Measurements from ENCODE around the gene PRSS3. TPM values are rescaled to one million over a fixed set of nuclear protein-coding genes. Genes with fewer than 3 reads are reported as not detected.
"Not testable (repeated sequence)": the region's sequence is repeated elsewhere in the genome, so short reads cannot be mapped to it uniquely, and the experiment has no call there.

Gene PRSS3
- polyA plus RNA-seq, 1 donor = not detected

DNA sequence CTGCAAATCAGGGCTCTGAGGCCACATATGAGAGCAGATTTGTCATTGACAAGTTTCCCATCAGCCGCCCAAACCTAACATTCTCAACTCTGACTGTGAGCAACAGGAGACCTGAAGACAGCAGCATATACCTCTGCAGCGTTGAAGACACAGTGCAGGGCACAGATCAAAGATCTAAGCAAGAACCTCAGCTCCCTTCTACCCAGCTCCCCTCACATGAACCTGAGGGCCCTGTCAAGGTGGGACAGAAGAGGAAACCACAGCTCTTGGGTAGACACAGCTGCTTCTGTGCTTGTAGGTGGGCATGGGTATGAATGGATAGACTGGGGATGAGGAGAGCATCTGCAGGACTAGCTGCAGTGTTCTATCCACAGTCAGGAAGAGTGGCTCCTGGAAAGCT lies 8.7 kb upstream of the PRSS3 start:
- no peak for DNase-seq

DNA sequence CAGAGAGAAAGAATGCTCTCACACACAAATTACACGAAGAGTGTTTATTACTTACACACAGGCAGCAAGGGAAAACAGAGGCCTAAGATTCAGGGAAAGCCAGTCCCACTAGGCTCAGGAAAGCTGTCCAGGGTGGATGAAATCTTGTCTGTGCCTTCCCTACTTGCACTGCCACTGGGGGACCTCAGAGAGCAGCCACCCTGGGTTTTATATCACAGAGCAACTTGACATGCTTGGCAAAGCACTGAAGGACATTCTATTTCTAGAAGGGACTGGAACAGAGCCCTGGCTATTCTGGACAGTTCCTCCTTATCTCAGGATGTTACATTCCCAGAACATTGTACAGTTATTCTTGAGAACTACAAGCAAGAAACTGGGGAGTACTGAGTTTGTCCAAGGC lies 7.5 kb upstream of the PRSS3 start:
- DNase-seq = no peak

DNA sequence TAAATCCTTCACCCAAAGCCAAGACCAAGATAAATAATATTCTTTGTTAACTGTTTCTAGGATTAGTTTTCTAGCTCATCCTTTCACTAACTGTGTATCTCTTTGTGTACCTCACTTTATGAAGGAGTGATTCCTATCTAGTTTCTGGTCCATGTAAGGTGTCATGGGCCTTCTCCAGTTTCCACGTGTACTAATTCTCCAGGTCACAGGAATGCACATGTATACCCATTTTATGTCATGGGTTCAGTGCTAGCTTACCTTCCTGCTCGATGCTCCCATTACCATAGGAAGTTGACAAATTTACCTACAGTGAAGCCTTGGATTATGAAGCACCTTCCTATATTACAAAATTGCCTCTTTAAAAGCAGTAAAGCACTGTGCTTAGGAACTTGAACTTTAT lies 5.9 kb upstream of the PRSS3 start:
- not testable (repeated sequence) for DNase-seq

DNA sequence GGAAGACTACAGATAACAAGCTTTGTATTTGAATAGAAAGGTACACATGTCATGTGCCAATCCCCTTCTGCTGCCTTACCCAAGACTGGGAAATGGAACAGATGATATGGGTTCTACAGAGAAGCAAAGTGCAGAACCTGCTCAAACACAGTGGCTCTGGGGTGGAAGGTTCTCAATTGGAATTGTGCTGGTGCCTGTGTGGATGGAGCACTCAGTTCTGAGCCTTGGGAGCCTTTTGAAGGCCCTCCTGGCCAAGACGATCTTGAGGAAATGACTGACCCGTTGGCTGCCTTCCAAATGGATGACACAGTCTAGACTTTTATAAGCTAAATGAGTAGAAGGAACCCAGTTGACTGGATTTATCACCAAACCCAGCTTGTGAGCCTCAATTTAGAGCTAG lies 4.2 kb upstream of the PRSS3 start:
- DNase-seq = no peak

DNA sequence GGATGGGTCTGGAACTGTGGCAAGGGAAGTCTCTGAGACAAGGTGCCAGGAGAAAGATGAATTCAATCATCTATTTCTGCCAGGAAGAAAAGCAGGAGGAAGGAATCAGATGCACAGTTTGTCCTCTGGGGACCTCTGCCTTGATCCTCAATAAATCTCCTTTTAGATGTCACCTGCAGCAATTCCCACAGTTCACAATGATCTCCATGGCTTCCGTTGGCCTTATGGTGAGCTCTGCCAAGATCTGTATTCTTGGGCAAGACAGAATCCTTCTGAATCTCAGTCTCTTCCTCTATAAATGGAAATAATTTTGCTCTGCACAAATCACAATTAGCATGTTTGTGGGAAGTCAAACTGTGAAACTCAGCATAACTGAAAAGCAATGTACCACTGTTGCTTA lies 1.9 kb upstream of the PRSS3 start:
- DNase-seq = not testable (repeated sequence)

DNA sequence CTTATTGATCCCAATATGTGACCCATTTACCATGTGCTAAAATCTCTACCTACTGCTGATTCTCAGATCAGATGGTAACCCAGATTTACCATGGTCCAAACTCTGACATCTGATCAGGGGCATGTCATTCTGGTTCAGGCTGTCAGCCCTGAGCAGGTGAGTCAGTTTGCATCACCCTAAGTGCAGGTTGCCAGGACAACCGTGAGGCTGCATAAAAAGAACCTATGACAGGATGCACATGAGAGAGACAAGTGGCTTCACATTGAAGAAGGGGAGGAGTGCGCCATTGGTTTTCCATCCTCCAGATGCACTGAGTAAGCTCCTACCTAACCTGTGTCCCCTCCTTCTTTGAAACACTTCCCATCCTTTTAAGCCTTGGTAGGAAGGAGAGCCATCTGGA lies 801 bp upstream of the PRSS3 start:
- no peak for DNase-seq

DNA sequence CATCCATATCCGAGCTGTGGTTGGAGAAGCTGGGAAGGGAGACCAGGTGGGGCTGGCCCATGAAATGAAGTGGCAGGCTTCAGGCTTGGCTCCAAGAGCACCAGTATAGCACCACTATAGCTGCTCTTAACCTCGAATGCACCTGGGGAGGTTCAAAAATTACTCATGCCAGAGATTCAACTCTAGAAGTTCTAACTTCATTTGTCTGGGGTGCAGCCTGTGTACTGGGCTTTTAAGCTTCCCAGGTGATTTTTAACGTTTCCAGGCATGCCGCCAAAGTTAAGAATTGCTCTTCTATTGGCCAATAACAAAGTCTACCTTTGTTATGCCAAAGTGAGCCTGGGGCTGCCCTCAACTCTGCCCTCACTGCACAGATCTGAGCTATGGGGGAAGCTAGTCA lies 458 bp downstream of the PRSS3 start:
- DNase-seq = no peak

DNA sequence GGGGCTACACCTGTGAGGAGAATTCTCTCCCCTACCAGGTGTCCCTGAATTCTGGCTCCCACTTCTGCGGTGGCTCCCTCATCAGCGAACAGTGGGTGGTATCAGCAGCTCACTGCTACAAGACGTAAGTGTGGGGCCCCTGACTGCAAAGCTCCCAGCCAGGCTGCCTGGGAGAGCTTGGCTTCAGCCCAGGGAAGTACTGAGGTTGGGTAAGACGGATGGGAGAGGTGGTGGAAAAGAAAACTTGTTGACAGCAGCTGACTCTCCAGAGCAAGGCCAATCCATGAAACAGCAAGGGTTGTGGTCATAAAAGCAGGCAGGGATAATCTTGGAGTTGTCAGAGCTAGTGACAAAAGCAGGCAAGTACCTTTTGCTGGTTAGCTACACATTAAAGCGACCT lies 1.3 kb downstream of the PRSS3 start:
- DNase-seq = not testable (repeated sequence)

DNA sequence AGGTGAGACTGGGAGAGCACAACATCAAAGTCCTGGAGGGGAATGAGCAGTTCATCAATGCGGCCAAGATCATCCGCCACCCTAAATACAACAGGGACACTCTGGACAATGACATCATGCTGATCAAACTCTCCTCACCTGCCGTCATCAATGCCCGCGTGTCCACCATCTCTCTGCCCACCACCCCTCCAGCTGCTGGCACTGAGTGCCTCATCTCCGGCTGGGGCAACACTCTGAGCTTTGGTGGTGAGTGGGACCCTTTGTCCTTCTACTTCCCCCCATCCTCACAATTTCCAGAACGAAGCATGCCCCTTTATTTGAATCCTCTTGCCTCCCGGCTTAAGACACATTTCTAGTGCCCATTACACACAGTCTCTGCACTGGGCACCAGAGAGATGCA lies 2.5 kb downstream of the PRSS3 start:
- no peak for DNase-seq

DNA sequence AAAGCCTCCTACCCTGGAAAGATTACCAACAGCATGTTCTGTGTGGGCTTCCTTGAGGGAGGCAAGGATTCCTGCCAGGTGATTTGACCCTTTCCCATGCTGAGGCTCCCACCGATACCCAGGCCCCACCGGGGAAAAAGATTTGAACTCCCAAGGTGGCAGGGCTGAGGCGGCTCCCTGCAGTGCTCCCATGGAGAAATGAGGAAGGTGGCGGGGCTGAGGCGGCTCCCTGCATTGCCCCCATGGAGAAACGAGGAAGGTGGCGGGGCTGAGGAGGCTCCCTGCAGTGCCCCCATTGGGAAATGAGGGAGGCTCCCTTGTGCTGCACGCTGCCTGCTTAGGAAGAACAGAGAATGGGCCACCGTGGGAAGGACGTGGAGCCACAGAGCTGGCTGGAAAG lies 3.2 kb downstream of the PRSS3 start:
- DNase-seq = no peak

DNA sequence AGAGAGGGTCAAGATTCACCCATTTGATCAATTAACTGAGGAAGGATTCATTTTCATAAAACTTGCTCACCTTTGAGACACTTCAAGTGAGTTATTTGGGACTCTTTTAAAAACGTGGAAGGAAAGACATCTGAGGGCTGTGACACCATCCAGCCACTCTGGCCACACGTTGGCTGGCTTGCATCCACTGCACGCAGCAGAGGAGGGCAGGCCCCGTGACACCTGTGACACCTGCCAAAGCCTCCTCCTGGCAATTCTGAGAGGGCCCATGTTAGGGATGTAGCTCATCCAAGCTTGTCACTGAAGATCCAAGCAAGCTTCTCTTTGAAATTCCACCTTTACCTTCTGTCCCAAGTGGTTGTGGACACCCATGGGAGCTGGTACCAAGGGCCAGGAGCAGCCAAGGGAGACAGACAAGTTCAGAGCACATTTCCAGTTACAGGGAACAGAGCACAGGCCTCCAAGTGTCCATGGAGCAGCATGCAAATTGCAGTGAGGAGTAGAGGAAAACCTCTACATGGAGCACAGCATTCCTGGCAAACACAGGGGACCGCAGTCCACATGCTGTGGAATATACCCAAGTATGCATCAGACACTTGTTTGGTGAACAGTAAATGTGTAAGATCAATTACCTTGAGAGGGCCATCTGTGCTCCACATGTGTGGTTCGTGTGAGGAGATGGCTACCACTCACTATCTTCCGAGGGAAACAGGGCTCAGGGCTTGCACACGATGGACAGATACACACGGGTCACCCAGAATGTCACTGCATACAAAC lies 4.8 kb downstream of the PRSS3 start:
- no peak for DNase-seq

DNA sequence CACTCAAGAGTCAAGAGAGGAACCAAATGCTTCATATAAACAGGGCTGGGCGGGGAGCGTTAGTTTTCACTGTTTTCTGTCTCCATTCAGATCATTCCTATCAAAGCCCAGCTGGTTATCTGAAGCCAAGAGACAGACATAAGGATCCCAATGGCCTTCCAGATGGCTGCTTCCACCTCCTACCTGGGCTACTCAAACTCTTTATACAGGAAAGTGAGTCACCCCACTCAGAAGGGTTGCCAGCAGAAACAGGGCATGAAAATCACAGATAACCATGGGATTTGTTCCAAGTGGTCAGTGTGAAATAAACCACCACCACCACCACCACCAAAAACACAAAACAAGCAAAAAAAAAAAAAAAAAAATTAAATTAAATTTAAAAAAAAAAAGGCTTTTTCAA lies 5.5 kb downstream of the PRSS3 start:
- DNase-seq = no peak

DNA sequence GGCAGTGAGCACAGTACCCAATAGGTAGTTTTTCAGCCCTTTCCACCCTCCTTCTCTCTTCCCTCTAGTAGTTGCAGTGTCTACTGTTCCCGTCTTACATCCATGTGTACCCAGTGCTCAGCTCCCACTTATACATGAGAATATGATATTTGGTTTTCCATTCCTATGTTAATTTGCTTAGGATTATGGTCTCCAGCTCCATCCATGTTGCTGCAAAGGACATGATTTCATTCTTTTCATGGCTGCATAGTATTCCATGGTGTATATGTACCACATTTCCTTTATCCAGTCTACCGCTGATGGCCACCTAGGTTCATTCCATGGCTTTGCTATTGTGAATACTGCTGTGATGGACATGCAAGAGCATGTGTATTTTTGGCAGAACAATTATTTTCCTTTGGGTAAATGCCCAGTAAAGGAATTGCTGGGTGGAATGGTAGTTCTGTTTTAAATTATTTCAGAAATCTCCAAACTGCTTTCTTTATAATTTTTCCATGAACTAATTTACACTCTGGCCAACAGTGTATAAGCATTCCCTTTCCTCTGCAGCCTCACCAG lies 6.7 kb downstream of the PRSS3 start:
- DNase-seq = not testable (repeated sequence)

DNA sequence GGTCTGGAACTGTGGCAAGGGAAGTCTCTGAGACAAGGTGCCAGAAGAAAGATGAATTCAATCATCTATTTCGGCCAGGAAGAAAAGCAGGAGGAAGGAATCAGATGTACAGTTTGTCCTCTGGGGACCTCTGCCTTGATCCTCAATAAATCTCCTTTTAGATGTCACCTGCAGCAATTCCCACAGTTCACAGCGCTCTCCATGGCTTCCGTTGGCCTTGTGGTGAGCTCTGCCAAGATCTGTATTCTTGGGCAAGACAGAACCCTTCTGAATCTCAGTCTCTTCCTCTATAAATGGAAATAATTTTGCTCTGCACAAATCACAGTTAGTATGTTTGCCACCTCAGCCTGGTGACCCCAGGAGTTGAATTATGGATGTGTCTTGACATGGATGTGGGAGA lies 8.8 kb downstream of the PRSS3 start:
- not testable (repeated sequence) for DNase-seq

DNA sequence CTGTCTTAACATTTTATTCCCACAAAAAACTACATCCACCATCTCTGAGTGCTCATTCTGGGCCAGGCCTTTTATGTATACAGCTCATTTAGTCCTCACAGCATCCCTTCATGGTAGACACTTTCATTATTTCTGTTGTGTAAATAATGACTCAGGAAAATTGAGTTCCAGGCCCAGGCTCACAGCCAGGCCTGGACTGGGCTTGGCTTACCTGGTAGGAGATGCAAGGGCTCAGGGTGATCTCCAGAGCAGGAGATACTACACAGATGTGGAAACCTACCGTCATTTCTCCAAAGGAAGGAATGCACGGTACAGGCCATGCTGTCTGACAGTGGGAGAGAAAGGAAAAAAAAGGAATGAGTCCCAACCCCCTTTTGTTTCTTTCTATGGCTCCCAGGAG lies 11.8 kb downstream of the PRSS3 start:
- DNase-seq = not testable (repeated sequence)

DNA sequence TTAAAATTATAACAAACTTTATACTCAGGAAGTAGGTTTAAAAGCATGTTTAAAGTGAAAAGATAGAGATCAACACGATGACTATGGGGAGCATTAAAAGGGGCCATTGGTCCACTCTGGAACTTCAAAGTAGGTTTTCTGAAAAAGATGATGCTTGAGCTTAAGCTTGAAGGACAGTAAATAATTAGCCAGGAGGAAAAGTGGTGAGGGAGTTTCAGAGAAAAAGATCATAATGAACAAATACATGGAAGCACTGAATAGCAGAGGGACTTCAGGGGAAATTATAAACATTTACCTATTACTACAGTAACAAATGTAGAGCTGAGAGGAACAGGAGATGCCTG lies 13.6 kb downstream of the PRSS3 start:
- not testable (repeated sequence) for DNase-seq

DNA sequence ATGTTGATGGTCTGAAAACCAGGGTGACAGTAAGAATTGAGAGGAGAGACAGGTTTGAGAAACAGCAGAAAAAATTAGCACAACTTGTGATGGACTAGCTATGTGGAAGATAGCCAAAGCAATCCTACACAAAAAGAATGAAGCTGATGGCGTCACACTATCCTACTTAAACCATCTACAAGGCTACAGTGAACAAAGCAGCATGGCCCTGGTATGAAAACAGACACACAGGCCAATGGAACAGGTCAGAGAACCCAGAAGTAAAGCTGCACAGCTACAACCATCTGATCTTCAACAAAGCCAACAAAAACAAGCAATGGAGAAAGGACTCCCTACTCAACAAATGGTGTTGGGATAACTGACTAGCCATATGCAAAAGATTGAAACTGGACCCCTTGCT lies 14.1 kb downstream of the PRSS3 start:
- DNase-seq = no peak

DNA sequence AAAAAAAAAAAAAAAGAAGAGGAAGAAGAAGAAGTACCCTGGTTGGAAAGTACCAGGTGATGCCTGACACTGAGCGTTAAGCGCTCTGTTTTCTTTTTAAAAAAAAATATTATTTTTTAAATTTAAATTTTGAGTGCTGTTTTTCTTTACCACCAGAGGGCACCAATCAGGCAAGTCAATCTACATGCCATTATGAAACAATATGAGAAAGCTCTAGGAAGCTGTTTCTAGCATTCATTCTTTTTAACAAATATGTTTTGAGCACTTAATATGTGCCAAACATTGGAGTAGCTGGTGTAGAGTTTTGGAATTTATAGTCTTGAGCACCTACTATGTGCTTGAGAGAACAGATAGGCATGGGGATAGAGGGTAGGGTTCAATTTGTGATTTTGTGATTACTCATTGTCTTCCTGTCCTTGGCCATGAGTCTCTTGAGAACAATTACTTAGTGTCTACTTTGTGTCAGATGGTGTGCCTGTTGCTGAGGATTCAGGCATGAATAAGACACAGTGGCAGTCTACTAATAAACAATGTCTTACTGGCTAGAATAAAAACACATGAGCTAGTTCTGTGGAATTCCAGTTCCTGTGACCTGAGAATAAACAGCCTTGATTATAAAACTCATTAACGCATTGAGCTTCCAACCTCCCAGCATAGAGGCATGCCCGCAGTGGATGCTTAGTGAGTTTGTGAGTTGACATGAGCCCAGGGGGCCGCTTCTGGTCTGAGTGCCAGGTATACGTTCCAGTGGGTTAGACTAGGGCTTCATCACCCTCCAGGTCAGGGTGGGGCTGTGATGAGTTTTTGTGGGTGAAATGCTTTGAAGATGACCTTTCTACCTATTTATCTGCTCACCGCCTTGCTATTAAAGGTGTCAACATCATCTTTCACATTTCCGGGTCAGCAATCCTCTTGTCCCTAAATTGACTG lies 18.6 kb downstream of the PRSS3 start:
- no peak for DNase-seq

DNA sequence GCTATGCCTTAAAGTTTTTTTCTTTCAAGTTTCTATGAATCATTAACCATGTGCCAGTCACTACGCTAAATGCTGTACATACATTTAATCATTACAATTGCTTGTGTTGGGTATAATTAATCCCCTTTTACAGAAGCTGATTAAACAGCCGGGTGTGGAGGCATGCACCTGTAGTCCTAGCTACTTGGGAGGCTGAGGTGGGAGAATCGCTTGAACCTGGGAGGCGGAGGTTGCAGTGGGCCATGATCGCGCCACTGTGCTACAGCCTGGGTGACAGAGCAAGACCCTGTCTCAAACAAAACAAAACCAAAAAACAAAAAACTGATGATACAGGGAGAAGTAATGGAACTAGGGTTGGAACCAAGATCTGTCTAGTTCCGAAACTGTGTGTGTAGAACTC lies 20.4 kb downstream of the PRSS3 start:
- no peak for DNase-seq

DNA sequence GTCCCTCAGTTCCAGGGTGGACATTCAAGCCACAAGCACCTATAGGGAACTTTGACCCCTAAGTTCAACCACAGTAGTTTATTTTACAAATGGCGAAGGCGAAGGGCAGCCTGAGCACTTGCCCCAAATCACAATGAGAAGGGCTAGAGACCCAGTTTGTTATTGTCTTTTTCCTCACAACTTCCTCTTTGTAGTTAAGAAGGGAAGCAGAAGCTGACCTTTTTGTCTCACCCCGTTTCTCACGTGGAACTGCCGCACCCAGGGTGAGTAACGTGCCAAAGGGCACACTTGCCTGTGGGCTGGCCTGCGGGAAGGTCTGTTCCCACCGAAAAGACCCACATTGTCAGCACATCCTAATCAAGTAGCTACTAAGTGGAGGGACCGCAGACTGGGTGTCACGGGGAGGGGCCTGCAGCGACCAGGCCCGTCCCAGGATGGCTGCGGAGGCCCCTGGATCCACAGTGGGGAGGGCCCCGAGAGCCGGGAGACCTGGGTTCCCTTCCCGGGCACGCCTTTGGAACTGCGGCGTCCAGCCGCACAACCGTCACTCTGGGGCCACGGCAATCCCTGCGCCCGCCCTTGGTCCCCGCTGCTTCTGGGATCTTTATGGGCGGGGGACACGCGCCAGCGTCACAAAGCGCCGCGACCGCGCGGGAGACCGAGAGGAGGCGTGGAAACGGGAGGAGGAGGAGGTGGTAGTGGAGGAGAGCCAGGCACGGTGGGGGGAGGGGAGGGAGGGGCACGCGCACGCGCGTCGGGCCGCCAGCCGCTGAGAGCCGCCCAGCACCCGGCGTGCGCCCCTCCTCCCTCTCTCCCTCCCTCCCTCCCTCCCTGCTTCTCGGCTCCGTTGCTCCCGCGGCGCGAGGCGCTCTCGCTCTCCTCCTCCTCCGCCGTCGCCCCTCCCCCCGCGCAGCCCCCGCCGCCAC lies 21.2 kb downstream of the PRSS3 start, which contains the start of gene UBE2R2:
Gene UBE2R2, plus strand, starts transcription at position 834 of the 926 bp plus-strand sequence. CDS start 598 bp downstream, outside the sequence.
- peak; percentile 95 for DNase-seq

DNA sequence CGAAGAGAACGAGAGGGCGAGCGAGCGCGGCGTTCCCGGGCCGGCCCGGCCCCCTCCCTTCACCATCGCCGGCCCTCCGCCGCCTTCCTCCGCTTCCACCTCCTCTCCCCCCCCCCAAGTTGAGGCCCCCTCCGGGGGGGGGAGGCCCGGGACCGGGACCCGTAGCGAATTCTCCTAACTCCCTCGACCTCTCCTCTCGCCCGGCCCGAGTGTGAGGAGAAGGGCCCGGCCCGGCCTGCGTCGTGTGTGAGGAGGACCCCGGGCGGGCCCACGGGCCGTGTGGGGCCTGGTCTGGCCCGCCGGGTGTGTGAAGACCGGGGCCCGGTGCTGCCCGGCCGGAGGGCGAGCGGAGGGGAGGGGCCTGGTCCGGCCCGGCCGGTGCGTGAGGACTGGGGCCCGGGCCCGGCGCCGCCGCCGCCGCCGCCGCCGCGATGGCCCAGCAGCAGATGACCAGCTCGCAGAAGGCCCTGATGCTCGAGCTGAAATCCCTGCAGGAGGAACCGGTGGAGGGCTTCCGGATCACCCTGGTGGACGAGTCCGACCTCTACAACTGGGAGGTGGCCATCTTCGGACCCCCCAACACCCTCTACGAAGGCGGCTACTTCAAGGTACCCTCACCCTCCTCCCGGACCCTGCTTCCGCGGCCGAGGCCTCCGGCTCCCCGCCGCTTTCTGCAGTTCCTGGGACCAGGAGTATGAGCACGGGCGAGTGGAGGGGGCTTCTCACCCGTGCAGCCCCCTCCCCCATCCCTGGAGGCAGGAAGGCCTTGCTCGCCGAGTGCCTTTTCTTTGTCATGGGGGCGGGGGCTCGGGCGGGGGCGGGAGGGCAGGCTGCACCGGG lies 22.2 kb downstream of the PRSS3 start:
- peak; percentile 77 for DNase-seq
